ENCODE data around the gene ZBBX.

The ZBBX gene

DNA sequence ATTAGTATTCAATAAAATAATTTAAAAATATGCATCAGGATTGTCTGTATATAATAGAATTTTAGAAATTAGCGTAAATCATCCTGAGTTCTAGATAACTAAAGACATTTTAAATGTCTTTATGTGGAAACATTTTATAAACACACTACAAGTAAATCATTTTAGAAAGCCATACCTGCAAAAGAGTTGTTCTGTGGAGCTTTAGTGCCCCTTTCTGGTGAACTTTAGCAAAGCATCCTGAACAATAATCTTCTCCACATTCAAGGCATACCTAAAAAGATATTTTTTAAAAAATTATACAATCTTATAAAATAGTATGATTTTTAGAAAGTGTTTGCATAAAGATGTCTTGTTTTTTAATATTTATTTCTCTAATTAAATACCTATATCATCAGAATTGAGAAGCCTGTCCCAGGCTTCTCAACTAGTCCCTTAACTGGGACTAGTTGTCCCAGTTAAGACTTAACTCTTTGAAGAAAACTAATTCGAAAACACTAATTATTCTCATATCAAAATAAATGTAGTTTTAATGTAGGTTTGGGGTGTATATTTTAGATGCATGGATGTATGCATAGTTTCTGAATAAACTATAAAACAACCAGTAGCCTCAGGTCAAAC, 29.7 kb downstream of the ZBBX start:
- no peak overlapping the region for H3K27ac ChIP-seq
- TF ChIP-seq, protein P1, sequence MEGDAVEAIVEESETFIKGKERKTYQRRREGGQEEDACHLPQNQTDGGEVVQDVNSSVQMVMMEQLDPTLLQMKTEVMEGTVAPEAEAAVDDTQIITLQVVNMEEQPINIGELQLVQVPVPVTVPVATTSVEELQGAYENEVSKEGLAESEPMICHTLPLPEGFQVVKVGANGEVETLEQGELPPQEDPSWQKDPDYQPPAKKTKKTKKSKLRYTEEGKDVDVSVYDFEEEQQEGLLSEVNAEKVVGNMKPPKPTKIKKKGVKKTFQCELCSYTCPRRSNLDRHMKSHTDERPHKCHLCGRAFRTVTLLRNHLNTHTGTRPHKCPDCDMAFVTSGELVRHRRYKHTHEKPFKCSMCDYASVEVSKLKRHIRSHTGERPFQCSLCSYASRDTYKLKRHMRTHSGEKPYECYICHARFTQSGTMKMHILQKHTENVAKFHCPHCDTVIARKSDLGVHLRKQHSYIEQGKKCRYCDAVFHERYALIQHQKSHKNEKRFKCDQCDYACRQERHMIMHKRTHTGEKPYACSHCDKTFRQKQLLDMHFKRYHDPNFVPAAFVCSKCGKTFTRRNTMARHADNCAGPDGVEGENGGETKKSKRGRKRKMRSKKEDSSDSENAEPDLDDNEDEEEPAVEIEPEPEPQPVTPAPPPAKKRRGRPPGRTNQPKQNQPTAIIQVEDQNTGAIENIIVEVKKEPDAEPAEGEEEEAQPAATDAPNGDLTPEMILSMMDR (conservative IDR thresholded peaks at IDR 0.05) = peak; percentile 89
- TF ChIP-seq ZFX (IDR thresholded peaks at IDR 0.05) = no peak

DNA sequence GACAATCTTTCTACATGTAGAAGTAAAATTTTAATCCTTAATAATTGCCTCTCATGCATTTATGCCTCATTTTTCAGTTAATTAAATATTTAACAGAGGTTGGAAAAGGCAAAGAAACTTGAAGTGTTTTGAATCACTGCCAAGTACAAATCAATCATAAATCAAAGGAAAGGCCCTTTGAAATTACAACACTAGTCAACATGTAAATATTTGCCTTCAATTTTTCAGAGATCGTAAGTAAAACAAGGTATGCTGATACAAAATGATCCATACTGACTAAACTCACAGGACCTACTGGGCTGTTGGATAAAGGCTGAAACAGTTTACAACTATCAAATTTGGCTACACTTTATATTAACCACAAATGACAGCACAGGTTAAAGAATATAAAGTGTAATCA, 33.9 kb downstream of the ZBBX start:
- H3K27ac ChIP-seq = no peak overlapping the region
- TF ChIP-seq ZFX (IDR thresholded peaks at IDR 0.05) = no peak
- TF ChIP-seq, protein P1 (conservative IDR thresholded peaks at IDR 0.05) = no peak

DNA sequence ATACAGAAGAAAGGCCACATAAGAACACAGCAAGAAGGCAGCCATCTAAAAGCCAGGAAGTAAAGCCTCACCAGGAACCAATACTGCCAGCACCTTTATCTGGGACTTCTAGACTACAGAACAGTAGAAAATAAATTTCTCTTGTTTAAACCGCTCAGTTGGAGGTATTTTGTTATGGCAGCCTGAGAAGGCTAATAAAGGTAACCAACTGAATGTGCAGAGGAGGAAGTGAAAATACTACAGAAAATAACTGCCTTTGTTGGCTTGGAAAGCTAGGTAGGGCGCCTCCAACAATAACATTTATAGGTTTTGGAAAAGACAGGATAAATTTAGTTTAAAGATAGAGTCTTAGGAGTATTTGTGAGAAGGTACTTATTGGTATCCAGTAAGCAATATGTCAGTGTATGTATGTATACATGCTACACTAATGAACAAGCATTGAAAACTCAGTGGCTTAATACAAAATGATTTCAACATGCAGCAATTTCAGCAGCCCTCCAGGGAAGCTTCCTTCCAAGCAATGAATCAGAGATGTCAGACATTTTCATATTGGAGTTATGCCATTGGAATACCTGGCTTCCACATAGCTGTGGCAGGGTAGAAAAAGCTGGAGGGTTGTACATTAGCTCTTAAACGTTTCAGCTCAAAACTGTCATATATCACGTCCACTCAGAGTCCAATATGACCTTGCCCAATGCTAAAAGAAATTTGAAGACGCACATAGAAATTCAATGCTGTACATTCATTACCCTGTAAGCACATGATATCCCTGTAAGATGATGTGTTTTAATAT, 48.9 kb downstream of the ZBBX start:
- no peak overlapping the region for H3K27ac ChIP-seq
- TF ChIP-seq, protein P1 (conservative IDR thresholded peaks at IDR 0.05) = no peak
- no peak for TF ChIP-seq ZFX (IDR thresholded peaks at IDR 0.05)

DNA sequence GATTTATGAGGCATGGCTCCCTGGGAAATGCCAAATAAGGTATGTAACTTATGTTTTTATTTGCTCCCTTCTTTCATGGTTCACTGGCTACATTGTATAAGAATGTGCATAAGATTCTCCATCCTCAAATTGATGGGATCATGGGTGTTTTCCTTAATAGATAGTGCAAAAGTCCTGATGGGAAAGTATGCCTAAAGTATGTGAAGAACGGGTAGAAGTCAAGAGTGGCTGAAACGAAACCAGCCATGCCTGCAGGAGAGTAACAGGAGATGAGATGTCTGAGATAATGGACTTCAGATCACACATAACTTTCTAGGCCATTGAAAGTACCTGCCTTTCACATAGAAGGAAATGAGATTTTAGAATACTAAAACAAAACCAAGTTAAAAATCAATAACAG, 56.5 kb downstream of the ZBBX start:
- H3K27ac ChIP-seq = no peak overlapping the region
- TF ChIP-seq ZFX (IDR thresholded peaks at IDR 0.05) = no peak
- TF ChIP-seq, protein P1 (conservative IDR thresholded peaks at IDR 0.05) = no peak

DNA sequence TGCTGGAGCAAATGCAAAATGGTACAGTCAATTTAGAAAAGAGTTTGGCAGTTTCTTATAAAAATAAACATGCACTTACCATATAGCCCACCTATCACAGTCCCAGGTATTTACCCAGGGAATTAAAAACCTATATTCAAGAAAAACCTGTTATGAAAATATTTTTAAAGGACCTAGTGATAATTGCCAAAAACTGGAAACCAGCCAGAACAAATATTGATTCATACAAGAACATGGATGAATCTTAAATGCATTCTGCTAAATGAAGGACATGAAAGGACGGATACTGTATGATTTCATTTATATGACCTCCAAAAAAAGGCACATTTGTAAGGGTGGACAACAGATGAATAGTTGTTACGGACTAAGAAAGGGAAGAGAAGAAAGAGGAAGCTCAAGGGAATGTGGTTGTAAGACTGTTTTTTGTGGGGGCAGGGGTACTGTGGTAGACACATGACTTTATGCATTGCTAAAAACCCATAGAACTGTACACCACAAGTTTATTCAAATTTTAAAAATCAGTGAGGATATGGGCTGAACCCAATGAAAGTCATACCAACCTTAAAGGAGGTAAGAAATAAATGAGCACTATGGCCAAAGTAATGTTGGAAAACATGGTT, 61.0 kb downstream of the ZBBX start:
- H3K27ac ChIP-seq = no peak overlapping the region
- TF ChIP-seq ZFX (IDR thresholded peaks at IDR 0.05) = no peak
- TF ChIP-seq, protein P1 (conservative IDR thresholded peaks at IDR 0.05) = no peak

DNA sequence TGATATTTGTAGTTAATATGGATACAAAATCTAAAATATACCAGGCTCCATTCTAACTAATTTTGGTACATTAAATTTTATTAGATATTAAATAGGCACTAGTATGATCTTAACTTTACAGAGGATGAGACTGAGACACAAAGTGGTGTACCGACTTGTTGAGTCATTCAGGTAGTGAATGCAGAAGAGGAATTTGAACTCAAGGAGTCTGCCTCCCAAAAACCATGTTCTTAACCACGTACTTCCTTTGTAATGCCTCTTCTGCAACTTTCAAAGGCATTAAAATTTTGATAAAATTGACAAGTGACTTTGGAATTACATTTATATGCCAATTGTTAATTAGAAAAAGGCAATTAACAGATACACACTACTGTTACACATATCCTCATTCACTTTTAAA, 61.8 kb downstream of the ZBBX start:
- TF ChIP-seq, protein P1 (conservative IDR thresholded peaks at IDR 0.05) = no peak
- TF ChIP-seq ZFX (IDR thresholded peaks at IDR 0.05) = no peak
- H3K27ac ChIP-seq = no peak overlapping the region

DNA sequence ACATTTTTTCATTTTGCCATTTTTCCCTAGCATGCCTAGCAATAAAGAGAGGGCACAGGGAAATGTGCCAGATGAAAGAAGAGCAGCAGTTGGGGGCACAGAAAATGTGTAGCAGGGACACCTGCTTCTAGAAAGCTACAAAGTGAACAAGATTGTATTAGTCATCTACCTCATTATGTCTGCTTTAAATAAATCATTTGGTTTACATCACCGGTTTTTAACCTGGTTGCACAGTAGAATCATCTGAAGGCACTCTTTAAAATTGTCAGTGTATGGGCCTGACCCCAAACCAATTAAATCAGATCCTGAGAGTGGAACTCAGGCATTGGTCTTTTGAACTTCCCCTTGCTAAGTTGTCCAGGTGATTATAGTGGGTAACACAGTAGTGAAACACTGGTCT, 73.8 kb downstream of the ZBBX start:
- TF ChIP-seq, protein P1 (conservative IDR thresholded peaks at IDR 0.05) = no peak
- TF ChIP-seq ZFX (IDR thresholded peaks at IDR 0.05) = no peak
- no peak overlapping the region for H3K27ac ChIP-seq
